Left ventricle myocardium superior (tissue), 1 donor: ENCODE measurements around the gene NTM. TPM values are rescaled to one million over a fixed set of nuclear protein-coding genes. Genes with fewer than 3 reads are reported as not detected.

Experiments
- ATAC-seq: fragments of 200-7000 bp; cut with Tn5 transposase; one replicate; pipeline ENCODE4 v1.9.1; 2020; ENCODE audit warnings: mild to moderate bottlenecking, moderate library complexity
- DNase-seq: peaks from one replicate; pipeline ENCODE4 v3.0.0-alpha.2; 2020
- intact Hi-C: fragments of 100-400 bp; cut with micrococcal nuclease; formaldehyde crosslinking; loops from one replicate; pipeline ENCODE4 v1.11.0; 2022
- total RNA-seq: library from RNA; stranded (reverse); fragmentation: NEBNext Ultra II Directional; extraction: Animal tissue kit (Norgen Biotek cat#: 25700); gene quantifications from one replicate; pipeline ENCODE4 v1.2.1, GENCODE V29; 2021
- donor health status: DM: no; HTN: yes; CAD: no; lungs with severe emphysema.

Gene NTM
- total RNA-seq, 1 donor from 2014 or later: 3.3 TPM

DNA sequence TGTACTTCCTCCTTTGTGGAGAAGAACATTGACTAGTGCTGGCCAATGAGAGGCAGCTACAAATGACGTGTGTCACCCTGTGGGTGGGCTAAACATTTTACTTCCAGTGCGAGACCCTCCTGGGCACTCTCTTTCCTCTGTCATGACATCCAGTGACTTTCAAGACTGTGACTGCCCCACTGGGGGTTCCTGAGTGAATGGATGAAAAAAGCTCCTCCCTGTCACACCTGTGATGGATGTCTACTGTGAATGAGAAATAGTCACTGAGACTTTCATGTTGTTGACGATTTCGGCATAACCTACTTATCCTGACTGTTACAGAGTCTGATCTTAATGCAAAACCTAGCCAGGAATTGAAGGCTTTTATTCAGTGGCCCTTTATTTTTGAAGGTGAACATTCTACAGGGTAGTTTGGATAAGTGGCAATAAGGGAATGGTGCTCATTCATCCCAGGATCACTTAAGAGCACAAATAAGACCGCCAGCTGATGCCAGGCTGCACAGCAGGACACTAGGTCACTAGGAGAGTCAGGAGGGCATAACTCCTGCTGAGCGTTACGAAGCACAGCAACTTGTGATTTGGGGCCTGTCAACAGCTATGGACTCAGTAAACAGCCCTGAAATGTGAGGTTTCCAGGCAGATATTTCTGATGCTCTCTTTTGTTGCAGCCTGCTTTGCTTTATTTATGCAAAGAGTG is 636.6 kb downstream of the NTM start:
- ATAC-seq (no peak), DNase-seq (no peak)
- intact Hi-C loops: no loop called here

DNA sequence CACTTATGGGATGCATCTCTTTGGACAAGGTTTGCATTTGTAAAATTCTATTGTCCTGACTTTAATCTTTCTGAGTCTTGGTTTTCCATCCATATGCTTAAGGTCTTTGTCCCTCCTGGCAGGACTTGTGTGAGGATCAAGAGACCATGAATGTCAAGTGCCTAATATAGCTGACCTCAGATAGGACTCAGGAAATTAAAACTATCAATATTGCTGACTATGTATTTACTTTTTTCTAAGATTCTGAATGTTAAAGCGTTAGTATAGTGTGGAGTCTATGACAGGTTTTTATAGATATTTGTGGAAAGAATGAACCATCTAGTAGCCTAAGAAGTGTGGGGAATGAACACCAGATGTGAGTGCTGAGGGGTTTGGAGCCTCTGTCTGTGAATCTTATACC is 637.8 kb downstream of the NTM start:
- intact Hi-C loops: no loop called here
- DNase-seq (no peak), ATAC-seq (no peak)

DNA sequence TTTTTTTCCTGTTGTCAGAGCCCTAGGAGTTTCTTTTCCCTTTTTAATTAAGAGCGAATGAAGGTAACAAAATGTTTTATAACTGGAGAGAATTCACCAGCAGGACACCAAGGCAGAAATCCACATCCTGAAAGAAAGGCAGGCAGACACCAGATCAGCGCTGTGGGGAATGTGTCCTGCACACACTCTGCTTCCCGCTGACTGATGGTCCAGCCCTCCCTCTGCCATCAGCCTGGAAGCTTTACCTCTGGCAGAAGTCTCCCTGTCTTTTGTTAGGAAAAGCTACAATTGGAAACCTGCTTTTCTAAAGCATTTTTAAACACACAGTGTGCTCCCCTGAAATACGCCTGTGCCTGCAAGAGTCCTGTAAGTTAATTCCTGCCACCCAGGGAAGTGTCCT is 638.5 kb downstream of the NTM start:
- DNase-seq (no peak), ATAC-seq (no peak)
- intact Hi-C loops: no loop called here

DNA sequence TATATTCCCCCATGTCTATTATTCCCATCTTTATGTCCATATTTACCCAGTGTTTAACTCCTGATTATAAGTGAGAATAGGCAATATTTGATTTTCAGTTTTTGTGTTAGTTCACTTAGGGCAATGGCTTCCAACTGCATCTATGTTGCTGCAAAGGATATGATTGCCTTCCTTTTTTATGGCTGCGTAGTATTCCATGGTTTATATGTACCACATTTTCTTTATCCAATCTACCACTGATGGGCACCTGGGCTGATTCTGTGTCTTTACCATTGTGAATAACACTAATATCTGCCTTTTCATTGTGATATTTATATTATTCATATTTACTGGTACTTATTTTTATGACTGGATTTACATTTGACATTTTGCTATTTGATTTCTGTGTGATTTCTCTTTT is 649.6 kb downstream of the NTM start:
- intact Hi-C loops: loop anchor here (5.0 kb wide), 1 partner anchor 153 kb away; no protein-coding TSS in a partner anchor
- DNase-seq: no peak
- no peak for ATAC-seq

DNA sequence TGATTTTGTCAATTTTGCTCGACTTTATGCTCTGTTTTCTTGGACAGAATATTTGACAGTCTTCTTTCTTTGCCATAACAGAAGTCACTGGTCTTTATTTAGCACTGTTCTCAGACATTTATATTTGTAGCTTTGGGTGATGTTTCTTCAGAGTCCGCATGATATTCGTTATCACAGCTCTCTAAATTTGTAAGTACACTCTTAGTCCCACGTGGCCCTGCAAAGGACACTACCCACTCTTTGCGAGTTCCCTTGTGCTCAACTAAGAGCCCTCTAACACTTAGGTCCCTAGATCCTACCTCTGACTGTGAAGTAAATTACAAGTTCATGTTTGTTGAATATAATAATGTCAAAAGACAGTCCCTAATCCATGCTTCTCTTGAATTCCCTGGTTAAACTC is 651.9 kb downstream of the NTM start:
- DNase-seq: no peak
- ATAC-seq: peak; percentile 84
- intact Hi-C loops: loop anchor here (5.0 kb wide), 1 partner anchor 155 kb away; no protein-coding TSS in a partner anchor

DNA sequence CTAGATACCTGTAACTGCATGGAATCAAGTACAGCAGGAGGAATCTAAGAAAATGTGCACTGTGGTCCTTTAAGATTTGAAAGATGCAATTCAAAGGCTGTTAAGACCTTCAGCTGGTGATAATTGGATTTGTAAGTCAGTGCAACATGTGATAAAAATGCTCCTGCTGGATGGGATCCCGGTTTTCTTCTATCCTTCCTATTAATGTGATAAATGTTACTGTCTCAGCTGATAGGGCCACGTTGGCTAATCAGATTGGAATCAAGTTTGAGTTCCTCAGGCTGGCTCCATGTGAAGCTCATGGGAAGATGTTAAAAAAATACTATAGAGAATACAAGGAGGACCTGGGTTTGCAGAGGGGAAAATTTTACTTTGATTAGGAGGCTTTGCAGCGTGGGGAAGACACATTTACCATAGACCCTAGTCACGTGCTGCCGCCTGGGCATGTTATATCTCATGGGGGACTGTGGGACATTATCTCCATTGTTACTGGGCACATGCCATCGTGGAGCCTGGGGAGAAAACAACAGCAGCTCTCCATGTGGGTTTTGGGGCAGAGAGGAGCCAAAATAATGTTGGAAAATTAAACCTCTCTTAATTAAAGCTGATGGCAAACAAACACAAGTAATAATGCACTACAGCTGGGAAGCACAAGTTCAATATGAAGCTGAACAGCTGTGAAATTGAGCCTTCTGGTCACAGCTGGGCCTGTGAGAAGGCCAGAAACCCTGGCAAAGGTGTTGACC is 652.5 kb downstream of the NTM start:
- ATAC-seq (peak; percentile 39), DNase-seq (no peak)
- intact Hi-C loops: loop anchor here (5.0 kb wide), 1 partner anchor 156 kb away; no protein-coding TSS in a partner anchor

DNA sequence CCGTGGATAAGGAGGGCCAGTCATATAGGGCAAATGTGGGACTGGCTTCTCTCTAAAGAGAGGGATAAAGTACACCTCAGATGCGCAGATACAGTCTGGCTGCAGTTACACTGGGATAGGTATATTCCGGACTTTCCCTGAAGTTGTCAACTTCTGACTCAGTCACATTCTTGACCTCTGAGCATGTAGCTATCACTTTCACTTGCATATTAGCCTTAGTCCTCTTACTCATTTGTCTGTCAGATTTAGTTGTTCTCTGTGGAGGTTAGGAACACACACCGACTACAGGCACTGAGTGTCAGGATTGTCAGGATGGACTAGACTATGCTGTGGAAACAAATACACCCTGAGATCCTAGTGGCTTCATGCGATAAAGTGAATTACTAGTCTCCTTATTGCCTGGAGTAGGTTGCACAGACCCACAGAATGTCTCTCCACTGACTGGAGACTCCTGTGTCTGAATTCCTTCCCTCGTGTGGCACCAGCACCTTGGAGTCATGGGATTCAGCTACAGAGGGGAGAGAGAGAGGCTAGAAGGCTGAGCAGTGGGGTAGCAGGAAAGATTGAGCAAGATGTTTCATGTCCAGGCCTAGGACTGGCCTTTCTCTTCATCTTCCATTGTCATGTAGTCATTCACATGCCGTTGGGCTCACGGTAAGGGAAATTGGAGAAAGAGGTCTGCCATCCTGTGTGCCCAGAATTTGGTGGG is 654.3 kb downstream of the NTM start:
- no peak for ATAC-seq
- no peak for DNase-seq
- intact Hi-C loops: loop anchor here (5.0 kb wide), 1 partner anchor 157 kb away; no protein-coding TSS in a partner anchor

DNA sequence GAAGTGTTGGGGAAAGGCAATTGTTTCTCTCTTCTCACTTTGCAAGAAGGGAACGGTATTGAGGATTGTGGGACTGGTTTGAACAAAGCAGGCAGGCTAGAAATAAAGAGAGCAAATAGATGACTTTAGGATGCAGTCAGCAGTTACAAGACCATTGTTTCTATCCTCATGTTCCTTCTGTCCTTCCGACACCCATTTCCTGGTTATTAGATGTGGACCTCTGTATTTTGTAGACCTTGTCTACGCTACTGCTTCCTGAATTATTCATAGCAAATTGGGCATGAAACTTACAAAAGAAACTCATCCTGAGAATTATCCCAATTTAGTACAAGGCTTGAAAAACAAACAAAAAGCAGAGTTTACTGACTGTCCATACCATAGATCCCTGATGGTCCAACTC is 656.3 kb downstream of the NTM start:
- ATAC-seq (no peak), DNase-seq (no peak)
- intact Hi-C loops: no loop called here

DNA sequence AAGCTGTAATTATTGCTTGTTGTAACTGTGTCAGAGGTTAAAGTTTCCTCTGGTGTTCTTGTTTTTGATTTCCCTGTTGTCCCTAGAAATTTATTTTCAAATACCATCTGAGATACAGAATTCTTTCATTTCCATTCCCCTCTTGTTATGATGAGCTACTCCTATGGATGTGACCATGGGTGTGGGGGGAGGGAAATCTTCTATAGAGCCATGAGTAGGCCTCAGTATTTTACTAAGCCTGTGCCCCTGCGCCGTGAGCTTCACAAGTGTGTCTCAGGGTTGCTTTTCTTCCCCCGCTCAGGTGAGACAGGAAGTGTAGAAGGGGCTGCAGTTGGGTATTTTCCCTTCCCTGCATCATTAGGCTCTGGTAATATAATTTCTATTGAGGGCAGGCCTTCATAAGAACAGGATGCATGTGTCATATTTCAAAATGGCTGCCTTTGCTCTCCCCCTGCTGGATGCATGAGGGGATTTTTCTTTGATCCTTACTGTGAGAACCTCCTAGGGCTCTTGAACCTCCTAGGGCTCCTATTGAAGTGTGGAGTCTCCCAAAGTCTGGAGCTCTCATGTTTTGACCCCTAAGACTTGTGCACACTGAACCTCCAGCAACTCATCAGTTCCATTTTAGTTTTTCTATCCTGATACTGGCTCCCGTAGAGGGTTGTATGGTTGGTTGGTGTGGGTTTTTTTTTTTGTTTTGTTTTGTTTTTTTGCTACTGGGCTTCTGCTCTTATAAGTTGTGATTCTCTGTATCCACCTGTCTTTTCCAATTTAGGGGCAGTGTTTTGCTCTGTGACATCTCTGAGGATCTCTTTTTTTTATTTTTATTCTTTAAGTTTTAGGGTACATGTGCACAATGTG is 658.2 kb downstream of the NTM start:
- intact Hi-C loops: no loop called here
- DNase-seq (peak; percentile 37), ATAC-seq (peak; percentile 79)

DNA sequence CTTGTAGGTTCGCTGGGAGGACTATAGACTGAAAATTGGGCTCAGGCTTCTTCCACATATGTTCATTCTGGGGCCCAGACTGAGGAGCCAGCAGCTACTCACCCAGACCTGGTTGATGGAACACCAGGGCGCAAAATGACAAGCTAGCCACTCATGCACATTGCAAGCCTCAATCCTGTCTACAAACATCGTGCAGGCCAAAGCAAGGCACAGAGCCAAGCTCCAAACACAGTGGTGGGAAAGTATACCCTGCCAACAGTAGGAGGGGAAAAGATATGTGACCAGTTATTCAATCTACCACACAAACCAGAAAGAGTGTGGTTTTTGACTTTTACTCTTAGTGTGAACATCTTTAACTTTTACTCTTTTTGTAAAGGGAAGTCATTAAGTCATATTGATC is 660.5 kb downstream of the NTM start:
- ATAC-seq (no peak), DNase-seq (no peak)
- intact Hi-C loops: no loop called here

DNA sequence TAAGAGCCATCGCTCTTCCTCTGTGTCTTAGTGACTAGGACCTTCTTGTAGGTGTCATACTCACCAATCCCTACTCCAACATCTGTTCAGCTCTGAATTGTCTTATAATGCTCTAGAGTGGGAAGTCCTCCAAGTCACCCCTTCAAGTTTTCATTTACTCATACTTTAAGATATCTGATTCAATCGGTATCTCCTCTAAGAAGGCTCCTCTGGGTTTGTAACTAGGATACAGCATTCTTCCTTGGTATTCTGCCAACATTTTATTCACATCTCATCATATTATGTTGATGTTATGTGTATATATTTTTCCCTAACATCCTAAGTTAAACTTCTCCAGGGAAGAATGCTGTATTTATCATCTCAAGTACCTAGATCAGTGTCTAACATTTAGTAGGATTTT is 662.1 kb downstream of the NTM start:
- no peak for DNase-seq
- ATAC-seq: no peak
- intact Hi-C loops: no loop called here

DNA sequence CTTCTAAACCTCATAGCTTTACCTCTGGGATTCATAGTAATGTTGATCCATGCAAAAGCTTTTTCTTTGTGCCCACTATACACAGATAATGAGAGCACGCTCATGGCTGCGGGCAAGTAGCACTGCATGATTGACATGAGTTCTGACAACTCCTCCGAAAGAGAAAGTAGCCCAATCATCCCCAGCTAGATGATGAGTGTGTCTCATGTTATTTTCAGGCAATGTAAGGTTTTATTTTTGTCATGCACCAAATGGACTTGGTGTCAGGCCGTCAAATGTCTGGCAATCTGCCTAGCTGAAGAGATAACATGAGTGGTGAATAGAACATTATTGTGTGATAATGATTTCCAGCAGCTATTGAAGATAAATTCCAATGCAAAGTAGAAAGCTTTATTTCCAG is 662.6 kb downstream of the NTM start:
- intact Hi-C loops: no loop called here
- ATAC-seq (peak; percentile 33), DNase-seq (no peak)

DNA sequence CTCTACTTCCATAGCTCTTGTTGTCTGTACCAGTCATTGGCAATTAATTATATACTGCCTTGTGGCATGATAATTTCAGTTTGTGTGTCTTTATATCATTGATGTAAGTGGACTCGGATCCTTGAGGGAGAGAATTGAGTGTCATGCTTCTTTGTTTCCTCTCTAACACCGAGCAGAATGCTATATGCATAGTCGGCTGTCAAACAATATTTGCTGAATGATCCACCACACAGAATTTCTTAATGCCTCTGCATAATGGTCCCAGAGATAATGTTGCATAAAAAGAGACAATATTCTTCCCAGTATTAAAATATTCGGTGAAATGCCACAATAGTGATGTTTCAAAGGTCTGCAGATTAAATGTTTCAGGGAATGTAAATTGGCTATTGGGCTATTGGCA is 664.8 kb downstream of the NTM start:
- intact Hi-C loops: no loop called here
- DNase-seq: no peak
- no peak for ATAC-seq

DNA sequence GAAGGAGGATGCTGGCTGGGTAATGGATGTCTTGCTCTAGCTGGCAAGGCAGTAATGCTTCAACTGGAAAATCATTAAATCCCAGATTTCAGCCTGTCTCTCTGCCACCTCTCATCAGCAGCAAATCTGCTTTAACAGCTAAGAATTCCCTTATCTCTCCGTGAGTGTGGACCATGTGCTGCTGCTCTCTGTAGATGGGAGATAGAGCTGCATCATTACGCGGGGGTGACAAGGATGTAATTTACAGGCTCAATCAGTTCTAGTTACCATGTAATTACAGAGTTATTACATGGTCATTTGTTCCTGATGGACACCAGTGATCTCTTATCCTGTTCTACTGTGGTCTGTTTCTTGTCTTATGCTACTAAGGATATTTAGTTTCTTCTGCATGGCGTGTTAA is 665.4 kb downstream of the NTM start:
- no peak for ATAC-seq
- intact Hi-C loops: no loop called here
- no peak for DNase-seq

DNA sequence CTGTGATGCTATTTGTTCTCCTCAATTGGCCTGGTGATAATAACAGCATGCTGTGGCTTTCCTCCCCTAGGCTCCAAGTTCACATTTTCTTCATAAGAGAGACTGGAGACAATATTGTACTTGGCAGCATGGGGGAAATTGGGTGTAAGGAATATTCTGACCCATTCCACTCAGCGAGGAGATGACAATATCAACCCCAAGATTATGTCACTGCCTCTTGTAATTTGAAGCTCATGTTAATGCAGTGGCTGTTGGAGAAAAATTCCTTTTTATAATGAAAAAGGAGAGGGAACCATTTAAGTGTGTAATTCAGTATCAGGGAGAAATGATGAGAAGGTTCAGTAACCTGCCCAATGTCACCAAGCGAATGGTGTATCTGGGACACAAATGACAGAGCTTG is 665.8 kb downstream of the NTM start:
- ATAC-seq: no peak
- no peak for DNase-seq
- intact Hi-C loops: no loop called here

DNA sequence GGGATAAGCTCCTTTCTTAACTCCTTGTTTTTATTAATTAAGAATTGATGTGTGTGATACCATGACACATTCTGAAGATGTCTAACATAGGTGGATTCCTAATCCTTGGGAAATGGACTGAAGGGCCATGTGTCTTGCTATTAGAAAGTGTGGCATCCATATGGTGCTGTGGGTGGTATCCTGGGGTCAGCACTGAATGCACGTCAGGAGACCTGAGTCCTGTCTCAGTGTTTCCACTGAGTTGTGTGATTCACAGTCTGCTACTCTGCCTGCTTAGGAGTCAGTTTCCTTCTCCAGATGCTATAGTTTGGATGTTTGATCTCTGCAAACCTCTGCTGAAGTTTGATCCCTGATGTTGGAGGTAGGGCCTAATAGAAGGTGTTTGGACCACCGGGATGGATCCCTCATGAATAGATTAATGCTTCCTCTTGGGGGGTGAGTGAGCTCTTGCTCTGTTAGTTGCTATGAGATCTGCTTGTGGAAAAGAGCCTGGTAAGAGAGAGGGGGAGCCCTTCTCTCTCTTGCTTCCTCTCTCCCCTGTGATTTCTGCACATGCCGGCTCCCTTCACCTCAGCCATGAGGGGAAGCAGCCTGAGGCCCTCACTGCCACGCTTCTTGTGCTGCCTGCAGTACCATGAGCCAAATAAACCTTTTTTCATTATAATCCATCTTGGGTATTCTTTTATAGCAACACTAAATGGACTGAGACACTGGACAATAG is 666.5 kb downstream of the NTM start:
- intact Hi-C loops: no loop called here
- DNase-seq: no peak

DNA sequence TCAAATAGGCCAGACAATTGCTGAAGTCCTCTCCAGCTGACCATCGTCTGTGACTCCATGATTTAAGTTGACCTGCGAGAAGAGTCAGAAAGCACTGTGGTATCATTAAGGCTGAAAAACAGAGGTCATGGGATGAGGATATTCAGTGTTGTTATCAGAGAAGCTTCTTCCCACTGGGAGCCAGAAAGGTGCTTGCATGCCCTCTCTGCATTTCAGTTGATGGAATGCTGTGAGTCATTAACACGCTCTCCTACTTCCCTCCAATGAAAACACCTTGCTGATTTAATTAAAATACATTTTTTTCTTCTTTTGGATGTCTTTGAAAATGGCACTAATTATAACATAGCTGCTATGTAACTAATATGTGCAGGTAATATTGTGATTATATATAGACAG is 667.0 kb downstream of the NTM start:
- no peak for DNase-seq
- no peak for ATAC-seq
- intact Hi-C loops: no loop called here

More for the DNA sequence above, 666.5 kb downstream of the NTM start:
- no peak for ATAC-seq

DNA sequence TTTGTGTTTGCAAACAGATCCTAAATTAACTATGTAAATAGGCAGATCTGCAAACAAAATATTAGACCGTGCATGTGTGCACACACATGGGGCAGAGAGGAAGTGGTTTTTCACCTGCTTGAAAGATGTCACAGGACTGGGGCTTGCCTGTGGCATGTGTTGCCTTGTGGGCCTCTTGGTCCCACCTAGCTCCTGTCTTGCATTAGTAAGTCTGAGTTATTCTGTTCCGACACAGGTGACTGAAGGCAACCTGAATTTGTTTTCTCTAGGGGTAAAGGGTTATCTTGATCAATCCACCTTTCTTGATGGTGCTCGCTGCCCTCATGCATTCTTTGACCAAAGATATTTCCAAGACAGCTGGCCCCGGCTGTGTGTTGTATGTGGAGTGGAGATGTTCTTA is 667.5 kb downstream of the NTM start:
- ATAC-seq (no peak), DNase-seq (no peak)
- intact Hi-C loops: no loop called here

DNA sequence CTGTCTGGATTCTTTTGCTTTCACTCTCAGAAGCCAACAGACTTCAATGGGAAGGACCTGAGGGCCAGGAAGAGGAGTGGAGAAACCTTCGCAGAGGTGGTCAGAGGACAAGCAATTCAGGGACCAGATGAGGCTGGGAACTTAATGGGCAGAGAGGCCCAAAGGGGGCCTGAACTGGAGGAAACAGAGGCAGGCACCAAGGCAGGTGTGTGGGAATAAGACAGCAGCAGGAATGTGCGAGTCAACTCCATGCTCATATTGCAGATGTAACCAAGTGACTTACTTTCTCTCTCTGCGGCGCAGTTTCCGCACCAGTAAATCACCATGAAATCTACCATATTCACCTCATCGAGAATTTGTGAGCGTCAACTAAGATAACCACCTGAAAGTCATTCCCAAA is 669.1 kb downstream of the NTM start:
- DNase-seq: no peak
- intact Hi-C loops: no loop called here
- ATAC-seq: no peak
